ENCODE results near the gene CACNB3.
"Not testable (repeated sequence)": the region's sequence is repeated elsewhere in the genome, so short reads cannot be mapped to it uniquely, and the experiment has no call there.

CACNB3 gene

GRCh38 chr12:48863291-48863690, 45.0 kb downstream of the CACNB3 start:
- H3K4me3 ChIP-seq (ENCODE audit: low read length): peak overlapping the region; percentile 79
- H3K27ac ChIP-seq (ENCODE audit: low read length): no peak overlapping the region
- H3K9ac ChIP-seq (ENCODE audit: low read length): no peak overlapping the region
- H3K9me3 ChIP-seq (ENCODE audit: control insufficient read depth, low read depth, low read length): no peaks in the 10 kb centered on the region
- no peaks in the 10 kb centered on the region for H3K27me3 ChIP-seq (ENCODE audit: control insufficient read depth, insufficient read depth, low read length)
- peaks cover 43% of the 10 kb centered on the region for H3K36me3 ChIP-seq (ENCODE audit: control insufficient read depth, low read depth, low read length)
- H3K4me1 ChIP-seq (ENCODE audit: control insufficient read depth, low read depth, low read length): peaks cover 20% of the 10 kb centered on the region

DNA sequence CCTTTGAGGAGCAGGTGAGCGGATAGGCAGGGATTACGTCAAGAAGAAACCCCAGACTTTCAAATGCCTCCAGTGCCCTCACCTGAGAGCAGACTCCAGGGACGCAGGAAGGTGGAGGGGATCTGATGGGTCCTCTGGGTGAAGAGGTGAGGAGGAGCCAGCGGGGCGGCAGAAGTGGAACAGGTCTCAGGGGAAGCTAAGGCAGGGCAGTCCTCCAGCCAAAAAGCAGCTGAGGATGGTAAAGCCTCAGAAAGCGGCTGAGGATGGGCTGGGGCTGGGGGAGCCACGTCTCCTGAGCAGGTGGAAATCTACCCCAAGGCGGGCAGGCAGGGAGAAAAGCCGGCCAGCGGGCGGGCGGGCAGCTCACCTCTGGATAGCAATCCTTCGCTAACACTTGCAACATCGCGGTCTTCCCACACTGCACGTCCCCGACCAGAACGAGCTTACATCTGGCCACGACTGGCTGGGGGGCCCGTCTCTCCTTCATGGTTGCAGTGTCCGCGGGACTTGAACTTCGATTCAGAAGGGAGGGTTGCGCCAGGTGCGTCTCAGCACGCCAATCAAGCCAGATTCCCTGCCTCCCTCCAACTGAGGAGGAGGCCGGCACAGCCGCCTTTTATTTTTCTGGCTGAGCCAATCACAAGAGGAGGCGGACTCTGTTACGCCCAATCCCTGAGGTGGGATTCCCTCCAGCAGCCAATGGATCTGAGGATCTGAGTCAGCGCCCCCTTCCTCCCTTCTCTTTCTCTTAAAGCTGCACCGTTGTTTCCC, 47.2 kb downstream of the CACNB3 start, which contains the start of gene RND1:
TSS of gene RND1 (minus strand) at position 590 of the 771 bp plus-strand sequence. CDS start at position 487, 103 bp downstream.
- Histone ChIP-seq H3K4me1 (ENCODE audit: control insufficient read depth, low read depth, low read length) (peaks cover 20% of the 10 kb centered on the region), H3K4me3 (ENCODE audit: low read length) (peak within 1 kb of the TSS; percentile 79), H3K9ac (ENCODE audit: low read length) (peak within 1 kb of the TSS; percentile 78), H3K9me3 (ENCODE audit: control insufficient read depth, low read depth, low read length) (no peaks in the 10 kb centered on the region), H3K27me3 (ENCODE audit: control insufficient read depth, insufficient read depth, low read length) (no peaks in the 10 kb centered on the region), H3K36me3 (ENCODE audit: control insufficient read depth, low read depth, low read length) (peaks cover 29% of the 10 kb centered on the region), H3K27ac (ENCODE audit: low read length) (peak within 1 kb of the TSS; percentile 69)

GRCh38 chr12:48866052-48866711, 47.9 kb downstream of the CACNB3 start:
- Histone ChIP-seq H3K9me3 (ENCODE audit: control insufficient read depth, low read depth, low read length) (no peaks in the 10 kb centered on the region), H3K27ac (ENCODE audit: low read length) (peak overlapping the region; percentile 69), H3K9ac (ENCODE audit: low read length) (peak overlapping the region; percentile 24), H3K4me1 (ENCODE audit: control insufficient read depth, low read depth, low read length) (peaks cover 20% of the 10 kb centered on the region), H3K27me3 (ENCODE audit: control insufficient read depth, insufficient read depth, low read length) (no peaks in the 10 kb centered on the region), H3K4me3 (ENCODE audit: low read length) (peak overlapping the region; percentile 79), H3K36me3 (ENCODE audit: control insufficient read depth, low read depth, low read length) (peaks cover 22% of the 10 kb centered on the region)

GRCh38 chr12:48868451-48868850, 50.2 kb downstream of the CACNB3 start:
- Histone ChIP-seq H3K27me3 (ENCODE audit: control insufficient read depth, insufficient read depth, low read length) (no peaks in the 10 kb centered on the region), H3K9me3 (ENCODE audit: control insufficient read depth, low read depth, low read length) (no peaks in the 10 kb centered on the region), H3K27ac (ENCODE audit: low read length) (no peak overlapping the region), H3K4me1 (ENCODE audit: control insufficient read depth, low read depth, low read length) (peaks cover 14% of the 10 kb centered on the region), H3K9ac (ENCODE audit: low read length) (no peak overlapping the region), H3K36me3 (ENCODE audit: control insufficient read depth, low read depth, low read length) (peaks cover 4% of the 10 kb centered on the region), H3K4me3 (ENCODE audit: low read length) (no peak overlapping the region)

DNA sequence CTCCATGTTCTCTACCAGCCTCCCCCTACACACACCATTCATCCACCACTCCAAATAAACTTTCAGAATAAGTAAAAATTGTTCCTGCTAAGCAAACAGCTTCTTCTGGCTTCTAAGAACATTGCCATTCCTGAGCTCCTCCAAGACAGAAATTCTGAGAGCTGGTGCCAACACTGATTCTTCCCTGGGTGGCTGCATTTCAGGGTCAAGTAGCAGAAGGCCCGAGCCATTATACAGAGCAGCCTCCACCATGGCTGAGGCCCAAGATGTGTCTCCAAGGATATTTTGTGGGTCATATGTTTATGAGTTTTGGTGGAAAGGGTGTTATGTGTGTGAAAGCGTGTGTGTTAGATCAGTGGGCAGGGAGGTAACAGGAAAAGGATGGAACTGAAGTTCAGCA, 50.9 kb downstream of the CACNB3 start:
- Histone ChIP-seq H3K4me1 (ENCODE audit: control insufficient read depth, low read depth, low read length) (peaks cover 7% of the 10 kb centered on the region), H3K27me3 (ENCODE audit: control insufficient read depth, insufficient read depth, low read length) (no peaks in the 10 kb centered on the region), H3K9ac (ENCODE audit: low read length) (no peak overlapping the region), H3K4me3 (ENCODE audit: low read length) (no peak overlapping the region), H3K9me3 (ENCODE audit: control insufficient read depth, low read depth, low read length) (no peaks in the 10 kb centered on the region), H3K27ac (ENCODE audit: low read length) (no peak overlapping the region), H3K36me3 (ENCODE audit: control insufficient read depth, low read depth, low read length) (peaks cover 3% of the 10 kb centered on the region)

DNA sequence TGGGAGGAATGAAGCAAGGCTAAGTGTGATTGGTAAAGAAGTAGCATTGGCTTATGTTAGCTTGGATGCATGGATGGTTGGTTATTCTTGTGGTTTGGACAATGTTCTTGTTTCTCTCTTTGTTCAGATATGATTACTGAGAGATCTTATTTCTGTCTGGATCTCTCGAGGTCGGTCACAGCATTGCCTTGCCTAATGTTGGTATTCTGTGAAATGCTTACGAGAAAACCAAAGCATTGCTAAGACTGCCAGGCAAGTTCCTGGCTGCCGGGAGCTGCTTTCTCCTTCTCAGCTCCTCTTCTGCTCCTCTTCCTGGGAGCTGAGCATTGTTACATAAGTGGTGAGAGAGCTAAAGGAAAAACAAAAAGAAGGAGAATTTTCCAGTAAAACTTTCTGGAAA, 54.8 kb downstream of the CACNB3 start:
- Histone ChIP-seq H3K27ac (ENCODE audit: low read length) (no peak overlapping the region), H3K4me3 (ENCODE audit: low read length) (no peak overlapping the region), H3K4me1 (ENCODE audit: control insufficient read depth, low read depth, low read length) (no peaks in the 10 kb centered on the region), H3K9me3 (ENCODE audit: control insufficient read depth, low read depth, low read length) (no peaks in the 10 kb centered on the region), H3K9ac (ENCODE audit: low read length) (no peak overlapping the region), H3K27me3 (ENCODE audit: control insufficient read depth, insufficient read depth, low read length) (no peaks in the 10 kb centered on the region), H3K36me3 (ENCODE audit: control insufficient read depth, low read depth, low read length) (no peaks in the 10 kb centered on the region)

DNA sequence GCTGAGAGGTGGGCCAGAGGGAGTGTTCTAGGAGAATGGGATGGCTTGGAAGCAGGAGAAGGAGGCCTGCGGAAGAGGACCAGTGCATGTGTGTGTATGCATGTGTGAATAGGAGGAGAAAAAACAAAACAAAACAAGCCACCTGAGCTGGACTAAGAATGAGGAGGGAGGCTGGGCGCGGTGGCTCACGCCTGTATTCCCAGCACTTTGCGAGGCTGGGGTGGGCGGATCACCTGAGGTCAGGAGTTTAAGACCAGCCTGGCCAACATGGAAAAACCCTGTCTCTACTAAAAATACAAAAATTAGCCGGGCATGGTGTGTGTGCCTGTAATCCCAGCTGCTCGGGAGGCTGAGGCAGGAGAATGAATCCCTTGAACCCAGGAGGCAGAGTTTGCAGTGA, 55.2 kb downstream of the CACNB3 start:
- not testable (repeated sequence) for H3K36me3 ChIP-seq (ENCODE audit: control insufficient read depth, low read depth, low read length); H3K9me3 ChIP-seq (ENCODE audit: control insufficient read depth, low read depth, low read length); H3K27ac ChIP-seq (ENCODE audit: low read length); H3K4me3 ChIP-seq (ENCODE audit: low read length); H3K27me3 ChIP-seq (ENCODE audit: control insufficient read depth, insufficient read depth, low read length); H3K4me1 ChIP-seq (ENCODE audit: control insufficient read depth, low read depth, low read length); H3K9ac ChIP-seq (ENCODE audit: low read length)

GRCh38 chr12:48875944-48876515, 57.7 kb downstream of the CACNB3 start:
- H3K27me3 ChIP-seq (ENCODE audit: control insufficient read depth, insufficient read depth, low read length): no peaks in the 10 kb centered on the region
- no peaks in the 10 kb centered on the region for H3K36me3 ChIP-seq (ENCODE audit: control insufficient read depth, low read depth, low read length)
- no peaks in the 10 kb centered on the region for H3K9me3 ChIP-seq (ENCODE audit: control insufficient read depth, low read depth, low read length)
- H3K27ac ChIP-seq (ENCODE audit: low read length): no peak overlapping the region
- H3K4me1 ChIP-seq (ENCODE audit: control insufficient read depth, low read depth, low read length): no peaks in the 10 kb centered on the region
- H3K4me3 ChIP-seq (ENCODE audit: low read length): no peak overlapping the region
- no peak overlapping the region for H3K9ac ChIP-seq (ENCODE audit: low read length)

Measured in iPS-18a (cell line).